22Rv1 (cell line): ENCODE data around the gene RANGAP1.

ENCODE experiments used
- H3K27ac ChIP-seq: fragments of 450-650 bp; 2 replicates; pipeline ENCODE4 v1.5.1; 2017
- ZFX ChIP-seq: fragments of 450-650 bp; IDR thresholded peaks from 2 replicates; pipeline ENCODE4 v1.6.1; 2017; ENCODE audit warnings: antibody characterized with exemption, borderline replicate concordance
- TF ChIP-seq, protein P1 (sequence below): fragments of 450-650 bp; IDR thresholded peaks from 2 replicates; pipeline ENCODE4 v1.5.1; 2017; ENCODE audit warnings: mild to moderate bottlenecking

Gene RANGAP1

DNA sequence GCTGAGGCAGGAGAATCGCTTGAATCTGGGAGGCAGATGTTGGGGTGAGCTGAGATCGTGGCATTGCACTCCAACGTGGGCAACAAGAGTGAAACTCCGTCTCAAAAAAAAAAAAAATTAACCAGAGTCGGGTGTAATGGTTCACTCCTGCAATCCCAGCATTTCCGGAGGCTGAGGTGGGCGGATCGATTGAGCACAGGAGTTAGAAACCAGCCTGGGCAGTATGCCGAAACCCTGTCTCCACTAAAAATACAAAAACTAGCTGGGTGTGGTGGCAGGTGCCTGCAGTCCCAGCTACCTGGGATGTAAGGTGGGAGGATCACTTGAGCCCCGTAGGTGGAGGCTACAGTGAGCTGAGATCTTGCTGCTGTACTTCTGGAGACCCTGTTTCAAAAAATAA lies 1.5 kb downstream of the RANGAP1 start:
- TF ChIP-seq, protein P1, sequence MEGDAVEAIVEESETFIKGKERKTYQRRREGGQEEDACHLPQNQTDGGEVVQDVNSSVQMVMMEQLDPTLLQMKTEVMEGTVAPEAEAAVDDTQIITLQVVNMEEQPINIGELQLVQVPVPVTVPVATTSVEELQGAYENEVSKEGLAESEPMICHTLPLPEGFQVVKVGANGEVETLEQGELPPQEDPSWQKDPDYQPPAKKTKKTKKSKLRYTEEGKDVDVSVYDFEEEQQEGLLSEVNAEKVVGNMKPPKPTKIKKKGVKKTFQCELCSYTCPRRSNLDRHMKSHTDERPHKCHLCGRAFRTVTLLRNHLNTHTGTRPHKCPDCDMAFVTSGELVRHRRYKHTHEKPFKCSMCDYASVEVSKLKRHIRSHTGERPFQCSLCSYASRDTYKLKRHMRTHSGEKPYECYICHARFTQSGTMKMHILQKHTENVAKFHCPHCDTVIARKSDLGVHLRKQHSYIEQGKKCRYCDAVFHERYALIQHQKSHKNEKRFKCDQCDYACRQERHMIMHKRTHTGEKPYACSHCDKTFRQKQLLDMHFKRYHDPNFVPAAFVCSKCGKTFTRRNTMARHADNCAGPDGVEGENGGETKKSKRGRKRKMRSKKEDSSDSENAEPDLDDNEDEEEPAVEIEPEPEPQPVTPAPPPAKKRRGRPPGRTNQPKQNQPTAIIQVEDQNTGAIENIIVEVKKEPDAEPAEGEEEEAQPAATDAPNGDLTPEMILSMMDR: no peak
- TF ChIP-seq ZFX: no peak
- peak overlapping the region; percentile 84 for H3K27ac ChIP-seq

DNA sequence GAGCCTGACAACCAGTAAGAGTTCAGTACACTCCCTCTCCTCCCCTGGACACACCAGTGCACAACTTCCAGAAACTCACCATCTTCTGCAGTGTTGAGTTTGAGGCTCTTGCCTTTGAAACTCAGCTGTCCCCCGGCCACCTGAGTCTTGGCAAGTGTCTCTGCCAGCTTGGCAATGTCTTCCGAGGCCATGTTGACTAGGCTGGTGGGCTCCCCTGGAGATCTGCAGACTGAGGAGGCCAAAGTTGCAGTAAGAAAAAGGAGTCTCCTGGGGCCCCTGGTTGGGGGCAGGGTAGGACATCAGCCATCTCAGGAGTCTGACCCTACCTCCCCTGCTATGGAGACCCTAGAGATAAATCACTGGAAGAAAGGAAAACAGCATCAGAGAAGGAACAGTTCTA lies 5.1 kb downstream of the RANGAP1 start:
- H3K27ac ChIP-seq: no peak overlapping the region
- TF ChIP-seq, protein P1: no peak
- TF ChIP-seq ZFX: no peak

DNA sequence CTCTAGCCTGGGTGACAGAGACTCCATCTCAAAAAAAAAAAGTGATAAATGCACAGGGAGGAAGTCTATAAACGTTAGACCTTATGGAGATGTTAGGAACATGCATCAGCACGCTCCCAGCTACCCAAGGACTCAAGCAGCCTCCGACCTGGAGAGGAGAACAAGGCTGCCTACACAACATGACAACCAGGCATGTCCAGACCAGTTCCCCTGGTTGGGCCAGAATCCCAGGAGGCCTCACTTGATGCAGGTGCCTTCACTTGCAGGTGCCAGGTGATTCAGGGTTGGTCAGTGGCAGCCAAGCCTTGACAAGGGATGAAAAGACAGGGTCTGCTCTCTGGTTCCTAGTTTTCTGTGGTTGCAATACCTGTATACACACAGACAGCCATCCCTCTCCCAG lies 5.9 kb downstream of the RANGAP1 start:
- no peak overlapping the region for H3K27ac ChIP-seq

DNA sequence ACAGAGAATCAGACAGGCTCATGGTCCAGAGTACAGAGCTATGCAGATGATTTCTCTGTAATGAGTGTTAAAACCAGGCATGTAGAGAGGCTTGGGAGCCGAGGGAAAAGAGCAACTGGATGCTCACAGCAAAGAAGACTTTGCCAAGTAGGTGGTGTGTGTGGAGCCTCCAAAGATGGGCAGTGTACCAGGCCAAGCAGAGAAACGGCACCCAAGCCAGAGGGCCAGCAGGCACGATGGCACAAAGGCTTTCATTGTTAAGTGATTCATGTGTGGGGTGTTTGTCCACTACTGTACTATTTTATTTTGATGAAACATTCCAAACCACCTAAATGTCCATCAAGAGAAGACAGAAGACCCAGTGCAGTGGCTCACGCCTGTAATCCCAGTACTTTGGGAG lies 11.1 kb downstream of the RANGAP1 start:
- H3K27ac ChIP-seq: no peak overlapping the region
- TF ChIP-seq, protein P1: no peak
- TF ChIP-seq ZFX: no peak

More for the DNA sequence above, 5.9 kb downstream of the RANGAP1 start:
- TF ChIP-seq, protein P1: no peak
- no peak for TF ChIP-seq ZFX

DNA sequence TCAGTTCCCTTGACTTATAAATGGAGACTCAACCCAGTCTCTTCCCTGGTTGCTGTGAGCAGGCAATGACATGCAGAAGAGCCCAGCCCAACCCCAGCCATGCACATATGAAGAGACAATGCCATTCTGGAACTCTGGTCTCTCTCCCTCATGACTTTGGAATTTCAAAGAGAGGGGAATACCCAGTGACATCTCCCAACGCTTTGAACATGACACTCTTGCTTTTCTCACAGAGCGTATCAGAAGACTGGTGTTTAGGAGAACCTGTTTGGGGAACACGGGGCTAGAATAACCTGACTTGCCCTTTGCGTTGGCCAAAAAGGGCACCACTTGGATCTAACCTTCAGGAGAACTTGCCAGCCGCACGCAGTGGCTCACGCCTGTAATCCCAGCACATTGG lies 12.9 kb downstream of the RANGAP1 start:
- no peak overlapping the region for H3K27ac ChIP-seq
- no peak for TF ChIP-seq ZFX
- TF ChIP-seq, protein P1: no peak

DNA sequence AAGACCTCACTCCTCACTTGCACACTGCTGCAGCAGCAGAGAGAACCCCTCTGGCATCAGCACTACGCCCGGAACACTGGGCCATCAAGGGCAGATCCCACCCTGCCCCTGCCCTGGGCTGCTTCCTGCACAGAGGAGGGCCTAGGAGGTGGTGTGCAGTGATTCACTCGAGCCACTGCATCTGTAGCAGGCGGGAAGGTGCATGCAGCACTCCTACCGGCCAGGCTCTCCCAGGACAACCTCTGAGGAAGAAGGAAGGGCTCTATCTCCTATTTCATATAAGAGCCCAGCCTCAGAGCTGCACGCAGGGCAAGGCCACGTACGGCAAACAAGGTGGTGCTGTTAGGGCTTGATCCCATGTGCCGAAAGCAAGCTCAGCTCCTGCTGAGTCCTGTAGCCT lies 14.2 kb downstream of the RANGAP1 start:
- no peak for TF ChIP-seq ZFX
- TF ChIP-seq, protein P1: no peak
- no peak overlapping the region for H3K27ac ChIP-seq

DNA sequence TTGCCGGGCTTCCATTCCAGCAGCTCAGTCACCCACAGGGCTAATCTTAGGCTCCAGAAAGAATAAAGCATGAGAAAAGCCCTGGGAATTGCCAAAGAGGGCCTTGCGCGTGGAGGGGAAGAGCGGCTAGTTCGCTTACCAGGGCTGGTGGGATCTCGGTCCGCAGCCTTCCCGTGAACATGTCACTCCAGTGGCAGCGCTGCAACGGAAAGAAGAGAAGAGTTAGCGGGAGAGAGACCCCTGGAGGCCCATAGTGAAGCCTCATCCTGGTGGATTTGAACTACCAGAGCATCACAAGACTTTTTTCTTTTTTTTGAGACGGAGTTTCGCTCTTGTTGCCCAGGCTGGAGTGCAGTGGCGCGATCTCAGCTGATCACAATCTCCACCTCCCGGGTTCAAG lies 18.0 kb downstream of the RANGAP1 start:
- TF ChIP-seq, protein P1: no peak
- no peak for TF ChIP-seq ZFX
- no peak overlapping the region for H3K27ac ChIP-seq
